Lung (tissue), 12 donors: ENCODE results near the gene PRKCA. TPM values are rescaled to one million over a fixed set of nuclear protein-coding genes. Genes with fewer than 3 reads are reported as not detected.

ENCODE experiments used
- ATAC-seq: fragments of 200-7000 bp; cut with Tn5 transposase; one replicate; pipeline ENCODE4 v1.9.1; 2020; ENCODE audit warnings: moderate number of reproducible peaks; ENCODE audit not compliant: insufficient read depth, low FRiP score
- DNase-seq, 3 donors: peaks; one replicate each; pipeline ENCODE4 v3.0.0-alpha.2; 2013 to 2017
- H3K27ac ChIP-seq, 2 donors: one replicate each; pipeline ENCODE4 v1.5.1; 2013; ENCODE audit warnings: mild to moderate bottlenecking in 2 of 2, moderate library complexity in 2 of 2, control low read depth in 1 of 2, inconsistent platforms in 1 of 2, low read depth in 1 of 2, low read length in 1 of 2
- H3K27me3 ChIP-seq, 3 donors: one replicate each; pipeline ENCODE4 v1.5.1; 2013; ENCODE audit warnings: low read length in 2 of 3; ENCODE audit not compliant: control insufficient read depth in 3 of 3, insufficient read depth in 3 of 3
- H3K36me3 ChIP-seq, 4 donors: one replicate each; pipeline ENCODE4 v1.5.1; 2013; ENCODE audit warnings: low read length in 4 of 4, mild to moderate bottlenecking in 1 of 4, moderate library complexity in 1 of 4; ENCODE audit not compliant: control insufficient read depth in 4 of 4, insufficient read depth in 4 of 4
- H3K4me1 ChIP-seq, 5 donors: one replicate each; pipeline ENCODE4 v1.5.1; 2013; ENCODE audit warnings: low read length in 5 of 5, mild to moderate bottlenecking in 2 of 5, moderate library complexity in 1 of 5; ENCODE audit not compliant: control insufficient read depth in 5 of 5, insufficient read depth in 5 of 5
- H3K4me3 ChIP-seq: one replicate; pipeline ENCODE4 v1.5.1; 2013; ENCODE audit warnings: mild to moderate bottlenecking, control low read depth, moderate library complexity
- H3K9ac ChIP-seq, 2 donors: one replicate each; pipeline ENCODE4 v1.5.1; 2013; ENCODE audit warnings: low read length in 2 of 2, control low read depth in 1 of 2; ENCODE audit not compliant: insufficient read depth in 1 of 2
- H3K9me3 ChIP-seq, 4 donors: one replicate each; pipeline ENCODE4 v1.5.1; 2013; ENCODE audit warnings: low read length in 3 of 4, mild to moderate bottlenecking in 1 of 4, moderate library complexity in 1 of 4; ENCODE audit not compliant: control insufficient read depth in 4 of 4, insufficient read depth in 3 of 4
- WGBS, 2 donors: extraction: QIAGEN DNeasy Blood & Tissue Kit; methylation state at CpG; one replicate each; pipeline ENCODE4 v1.1.7; 2013; 5-methylcytosine and 5-hydroxymethylcytosine counted together
- polyA plus RNA-seq, 2 donors: library from polyadenylated mRNA; stranded (reverse); fragments of 200-250 nt; gene quantifications; one replicate each; pipeline ENCODE4 v1.2.1, GENCODE V29; 2013
- total RNA-seq, 2 donors: library from RNA; depleted of rRNA in 1 of 2; stranded (reverse); fragments of >200 nt in 1 of 2; gene quantifications; one replicate each; pipeline ENCODE4 v1.2.1, GENCODE V29; 2014 to 2021
- TF ChIP-seq, protein P1 (sequence below): IDR thresholded peaks from 2 replicates; pipeline ENCODE4 v1.5.1; 2012; ENCODE audit warnings: mild to moderate bottlenecking; ENCODE audit errors: control extremely low read depth, extremely low read depth
- donor health status: control.
- donor health status: control.
- donor health status: Bipolar disorder and iron deficiency.
- donor health status: healthy.
- donor health status: DM: yes; HTN: yes; CAD: no.

Gene PRKCA
- total and polyA plus RNA-seq, 4 donors = 3.4 to 34.8 (median 13.8) TPM

DNA sequence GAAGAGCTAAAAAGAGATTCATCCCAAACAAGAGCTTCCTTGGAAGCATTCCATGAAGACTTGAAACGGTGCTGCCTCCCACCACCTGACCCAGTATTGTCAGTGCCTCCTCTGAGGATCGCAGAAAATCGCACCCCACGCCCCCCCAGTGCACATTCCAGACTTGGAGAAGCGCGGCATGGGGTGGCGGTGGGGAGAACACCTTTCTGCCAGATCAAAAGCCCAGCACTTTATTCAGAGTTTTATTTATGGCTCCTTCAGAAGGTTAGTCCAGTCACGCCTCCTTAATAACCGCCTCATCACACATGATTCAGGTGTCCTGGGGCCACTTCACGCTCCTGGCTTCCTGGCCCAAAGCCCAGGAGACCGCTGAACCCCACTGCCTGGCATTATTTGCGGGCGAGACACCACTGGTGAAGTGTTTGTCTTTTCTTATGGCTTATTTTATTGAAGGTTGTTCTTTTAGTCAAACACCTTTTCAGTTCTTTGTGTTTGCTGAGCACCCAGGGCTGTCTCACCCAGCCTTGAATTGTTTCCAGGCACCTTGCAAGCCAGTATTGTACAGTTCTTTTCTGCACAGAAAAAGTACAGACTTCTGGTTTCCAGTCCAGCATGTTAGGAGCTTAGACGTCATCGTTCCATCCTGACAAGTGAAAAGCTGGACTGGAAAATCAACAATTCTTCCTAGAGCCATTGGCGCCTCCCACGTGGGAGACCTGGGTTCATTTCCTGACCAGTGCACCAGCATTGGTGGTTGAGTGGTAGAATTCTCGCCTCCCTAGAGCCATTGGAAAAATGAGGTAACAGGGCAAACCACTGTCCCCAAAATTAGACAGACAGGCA, 452.9 kb downstream of the PRKCA start:
- peaks cover 0 to 2% (median 0%) of the 10 kb centered on the region in 4 donors for H3K36me3 ChIP-seq
- H3K27me3 ChIP-seq = no peaks in the 10 kb centered on the region
- H3K4me3 ChIP-seq = no peak overlapping the region
- no peak overlapping the region for H3K27ac ChIP-seq
- peak; percentile 13 to 38 (median 20) for DNase-seq
- TF ChIP-seq, protein P1, sequence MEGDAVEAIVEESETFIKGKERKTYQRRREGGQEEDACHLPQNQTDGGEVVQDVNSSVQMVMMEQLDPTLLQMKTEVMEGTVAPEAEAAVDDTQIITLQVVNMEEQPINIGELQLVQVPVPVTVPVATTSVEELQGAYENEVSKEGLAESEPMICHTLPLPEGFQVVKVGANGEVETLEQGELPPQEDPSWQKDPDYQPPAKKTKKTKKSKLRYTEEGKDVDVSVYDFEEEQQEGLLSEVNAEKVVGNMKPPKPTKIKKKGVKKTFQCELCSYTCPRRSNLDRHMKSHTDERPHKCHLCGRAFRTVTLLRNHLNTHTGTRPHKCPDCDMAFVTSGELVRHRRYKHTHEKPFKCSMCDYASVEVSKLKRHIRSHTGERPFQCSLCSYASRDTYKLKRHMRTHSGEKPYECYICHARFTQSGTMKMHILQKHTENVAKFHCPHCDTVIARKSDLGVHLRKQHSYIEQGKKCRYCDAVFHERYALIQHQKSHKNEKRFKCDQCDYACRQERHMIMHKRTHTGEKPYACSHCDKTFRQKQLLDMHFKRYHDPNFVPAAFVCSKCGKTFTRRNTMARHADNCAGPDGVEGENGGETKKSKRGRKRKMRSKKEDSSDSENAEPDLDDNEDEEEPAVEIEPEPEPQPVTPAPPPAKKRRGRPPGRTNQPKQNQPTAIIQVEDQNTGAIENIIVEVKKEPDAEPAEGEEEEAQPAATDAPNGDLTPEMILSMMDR = no peak
- H3K9ac ChIP-seq = no peak overlapping the region
- peaks cover 0 to 14% (median 0%) of the 10 kb centered on the region in 5 donors for H3K4me1 ChIP-seq
- peaks cover 0 to 2% (median 0%) of the 10 kb centered on the region in 4 donors for H3K9me3 ChIP-seq
- ATAC-seq = no peak
- 71 to 86% methylated on average over 18 of the region's 18 CpGs for WGBS, 2 donors

DNA sequence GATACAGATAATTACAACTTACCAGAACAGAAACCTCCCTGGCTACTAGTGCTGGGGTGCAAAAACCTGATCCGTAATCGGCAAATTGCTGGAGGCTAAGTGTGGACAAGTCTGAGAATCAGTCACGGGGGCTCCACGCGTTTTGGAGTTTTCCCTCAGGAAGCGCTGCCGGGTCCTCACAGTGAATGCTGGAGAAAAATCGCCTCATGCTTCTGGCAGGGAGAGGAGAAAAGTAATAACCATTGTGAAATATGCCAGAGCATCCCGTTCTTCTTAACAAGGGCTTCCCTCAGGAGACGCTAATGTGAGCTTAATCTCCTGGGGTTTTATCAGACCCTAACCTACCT, 453.5 kb downstream of the PRKCA start:
- H3K9me3 ChIP-seq = peaks cover 0 to 2% (median 0%) of the 10 kb centered on the region in 4 donors
- H3K27ac ChIP-seq = no peak overlapping the region
- H3K9ac ChIP-seq = no peak overlapping the region
- WGBS, 2 donors = 93 to 95% methylated on average over 10 of the region's 10 CpGs
- DNase-seq (no peak), ATAC-seq (no peak)
- H3K4me1 ChIP-seq = peaks cover 0 to 14% (median 0%) of the 10 kb centered on the region in 5 donors
- no peaks in the 10 kb centered on the region for H3K27me3 ChIP-seq
- TF ChIP-seq, protein P1 = no peak
- no peak overlapping the region for H3K4me3 ChIP-seq
- peaks cover 0 to 2% (median 0%) of the 10 kb centered on the region in 4 donors for H3K36me3 ChIP-seq

DNA sequence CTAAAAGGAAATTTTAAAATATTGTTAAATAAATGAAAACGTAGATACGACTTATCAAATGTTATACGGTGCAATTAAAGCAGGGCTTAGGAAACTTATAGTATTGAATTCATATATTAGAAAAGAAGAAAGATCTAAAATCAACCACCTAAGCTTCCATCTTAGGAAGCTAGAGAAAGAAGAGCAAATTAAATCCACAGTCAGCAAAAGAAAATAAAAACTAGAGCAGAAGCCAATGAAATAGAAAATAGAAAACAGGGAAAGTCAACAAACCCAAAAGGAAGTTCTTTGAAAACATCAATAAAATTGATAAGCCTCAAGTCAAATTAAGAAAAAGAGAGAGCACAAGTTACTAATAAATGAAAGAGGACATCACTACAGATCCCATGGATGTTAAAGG, 457.9 kb downstream of the PRKCA start:
- H3K9ac ChIP-seq = no peak overlapping the region
- H3K27ac ChIP-seq = no peak overlapping the region
- H3K27me3 ChIP-seq = no peaks in the 10 kb centered on the region
- peaks cover 0 to 2% (median 0%) of the 10 kb centered on the region in 4 donors for H3K9me3 ChIP-seq
- H3K36me3 ChIP-seq = peaks cover 0 to 2% (median 0%) of the 10 kb centered on the region in 4 donors
- ATAC-seq = no peak
- H3K4me3 ChIP-seq = no peak overlapping the region
- DNase-seq = no peak
- WGBS, 2 donors = 96 to 99% methylated on average over 3 of the region's 3 CpGs
- peaks cover 0 to 9% (median 0%) of the 10 kb centered on the region in 5 donors for H3K4me1 ChIP-seq
- TF ChIP-seq, protein P1 = no peak
